GM18511 (cell line): ENCODE measurements around the gene SHTN1.

Experiments
- ATAC-seq: cut with Tn5 transposase; IDR thresholded peaks from one replicate; pipeline ENCODE4 v1.9.1; 2021; ENCODE audit warnings: mild to moderate bottlenecking, moderate library complexity; ENCODE audit not compliant: unreplicated experiment

SHTN1 gene

GRCh38 chr10:116988311-116988710, 16.7 kb downstream of the SHTN1 start:
- no peak for ATAC-seq

- ATAC-seq, result no peak
These were observed 19.4 kb downstream of the SHTN1 start for GRCh38 chr10:116985611-116986010.

- ATAC-seq, result no peak
These were observed 20.6 kb downstream of the SHTN1 start for GRCh38 chr10:116984202-116984990.

- ATAC-seq, result no peak
These were observed 24.9 kb downstream of the SHTN1 start for GRCh38 chr10:116980041-116980440.

GRCh38 chr10:116978901-116979300, 26.1 kb downstream of the SHTN1 start:
- ATAC-seq, result no peak

GRCh38 chr10:116974456-116975005, 30.5 kb downstream of the SHTN1 start:
- no peak for ATAC-seq

- ATAC-seq, result no peak
These were observed 31.0 kb downstream of the SHTN1 start for GRCh38 chr10:116973946-116974455.

GRCh38 chr10:116973371-116973905, 31.5 kb downstream of the SHTN1 start:
- ATAC-seq, result no peak

GRCh38 chr10:116972131-116972530, 32.9 kb downstream of the SHTN1 start:
- no peak for ATAC-seq

- no peak for ATAC-seq
These were observed 34.9 kb downstream of the SHTN1 start for GRCh38 chr10:116970050-116970449.

GRCh38 chr10:116968331-116968730, 36.7 kb downstream of the SHTN1 start:
- ATAC-seq, result no peak

- no peak for ATAC-seq
These were observed 43.4 kb downstream of the SHTN1 start for GRCh38 chr10:116961406-116962251.

- ATAC-seq, result no peak
These were observed 44.8 kb downstream of the SHTN1 start for GRCh38 chr10:116960066-116960776.

GRCh38 chr10:116952729-116953128, 52.3 kb downstream of the SHTN1 start:
- no peak for ATAC-seq

GRCh38 chr10:116948530-116948870, 56.5 kb downstream of the SHTN1 start:
- no peak for ATAC-seq

- ATAC-seq, result no peak
These were observed 57.0 kb downstream of the SHTN1 start for GRCh38 chr10:116947841-116948529.

GRCh38 chr10:116944911-116945310, 60.1 kb downstream of the SHTN1 start:
- no peak for ATAC-seq

- ATAC-seq, result no peak
These were observed 73.2 kb downstream of the SHTN1 start for GRCh38 chr10:116931806-116932205.

GRCh38 chr10:116926426-116926825, 78.6 kb downstream of the SHTN1 start:
- no peak for ATAC-seq

- no peak for ATAC-seq
These were observed 79.9 kb downstream of the SHTN1 start for GRCh38 chr10:116925056-116925455.
